ENCODE measurements around the gene B9D1.

Gene B9D1

GRCh38 chr17:19362277-19363113 is at the start of gene B9D1:
TSS of gene B9D1 (minus strand) at chr17:19362723. CDS start at chr17:19362569, 154 bp downstream.
- peak; percentile 89 to 92 for DNase-seq

DNA sequence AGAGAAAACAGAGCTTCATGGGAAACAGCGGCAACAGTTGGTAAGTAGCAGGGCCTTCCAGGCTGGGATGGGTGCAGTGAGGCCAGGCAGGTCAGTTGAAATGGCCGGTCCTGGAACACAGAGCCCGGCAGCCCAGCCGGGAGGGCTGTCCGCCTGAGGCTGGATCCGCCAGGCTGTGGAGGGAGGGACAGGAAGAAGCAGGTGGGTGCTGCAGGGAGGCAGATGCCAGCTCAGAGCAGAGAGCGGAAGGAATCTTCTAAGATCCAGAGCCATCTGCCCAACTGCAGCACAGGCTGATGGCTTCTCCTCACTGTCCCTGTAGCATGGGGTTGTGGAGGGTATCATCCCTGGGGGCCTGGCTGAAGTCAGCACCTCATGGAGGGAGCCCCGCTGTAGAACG is 49.1 kb upstream of the B9D1 start:
- DNase-seq = no peak

DNA sequence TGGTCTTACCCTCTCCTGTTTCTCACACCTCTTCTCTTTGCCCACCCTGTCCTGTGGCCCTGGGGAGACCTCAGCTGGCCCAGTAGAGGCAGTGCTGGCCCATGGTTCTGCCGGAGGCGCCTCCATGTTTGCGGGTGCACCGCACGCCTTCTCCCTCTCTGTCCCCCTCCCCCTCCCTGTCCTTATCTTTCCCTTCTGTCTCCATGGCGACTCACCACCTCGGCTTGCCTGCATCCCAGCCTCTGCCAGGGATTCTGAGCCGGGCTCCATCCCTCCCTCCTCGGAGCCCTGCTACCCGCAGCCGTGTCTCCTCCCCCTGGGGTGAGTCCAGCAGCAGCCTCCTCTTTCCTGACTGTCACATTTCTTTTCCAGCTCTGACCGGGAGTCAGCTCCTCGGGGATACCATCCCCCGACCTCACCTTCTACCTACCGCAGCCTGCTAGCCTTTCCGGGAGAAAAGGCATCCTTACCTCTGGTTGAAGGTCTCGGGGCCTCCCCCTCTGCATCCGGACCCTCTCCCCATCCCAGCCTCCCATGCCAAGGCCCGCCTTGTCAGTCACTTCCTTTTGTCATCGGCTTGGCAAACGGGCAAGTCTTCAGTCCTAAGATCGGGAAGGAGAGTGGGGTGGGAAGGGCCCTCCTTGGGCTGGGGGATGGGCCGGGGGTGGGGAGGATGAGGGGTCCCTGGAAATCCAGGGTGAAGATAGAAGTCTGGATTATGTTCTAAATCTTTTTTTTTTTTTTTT is 48.5 kb upstream of the B9D1 start, which contains the start of gene RNF112:
RNF112 (plus strand) TSS at position 358 of the 746 bp plus-strand sequence; CDS start at position 535, 177 bp downstream.
- DNase-seq = no peak

DNA sequence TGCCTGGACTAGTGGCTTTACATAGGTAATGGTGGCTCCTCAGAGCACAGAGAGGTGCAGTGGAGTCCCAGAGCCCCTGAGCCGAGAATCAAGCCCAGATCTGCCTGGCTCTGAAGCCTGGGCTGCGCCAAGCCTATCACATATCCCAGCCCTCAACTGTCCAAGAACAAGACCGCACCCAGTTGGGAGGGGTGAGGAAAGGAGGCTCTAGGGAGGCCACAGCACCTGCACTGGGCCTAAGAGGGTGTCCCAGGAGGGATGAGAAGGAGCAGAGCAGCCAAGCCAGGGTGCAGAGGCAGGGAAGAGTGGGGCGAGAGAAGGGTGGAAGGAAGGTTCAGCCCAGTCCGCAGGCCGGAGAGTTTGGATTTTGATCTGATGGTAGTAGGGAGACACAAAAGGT is 47.6 kb upstream of the B9D1 start:
- DNase-seq = no peak

DNA sequence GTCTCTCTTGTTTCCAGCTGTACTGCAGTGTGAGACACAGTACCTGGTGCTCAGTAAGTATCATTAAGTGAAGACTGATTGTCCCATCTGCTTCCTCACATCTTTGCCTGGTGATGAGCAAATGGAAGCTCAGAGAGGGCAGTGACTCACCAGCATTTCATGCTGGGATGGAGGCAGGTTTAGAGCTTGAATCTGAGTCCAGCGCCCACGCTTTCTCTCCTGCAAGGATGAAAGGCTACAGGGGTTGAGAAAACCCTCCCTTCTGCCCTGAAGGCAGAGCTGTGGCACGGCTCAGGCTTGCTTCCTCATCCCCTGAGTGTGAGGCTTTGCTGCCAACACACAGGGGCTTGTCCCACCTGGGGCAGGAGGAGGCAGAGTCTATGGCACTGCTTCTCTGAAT is 47.0 kb upstream of the B9D1 start:
- no peak for DNase-seq

DNA sequence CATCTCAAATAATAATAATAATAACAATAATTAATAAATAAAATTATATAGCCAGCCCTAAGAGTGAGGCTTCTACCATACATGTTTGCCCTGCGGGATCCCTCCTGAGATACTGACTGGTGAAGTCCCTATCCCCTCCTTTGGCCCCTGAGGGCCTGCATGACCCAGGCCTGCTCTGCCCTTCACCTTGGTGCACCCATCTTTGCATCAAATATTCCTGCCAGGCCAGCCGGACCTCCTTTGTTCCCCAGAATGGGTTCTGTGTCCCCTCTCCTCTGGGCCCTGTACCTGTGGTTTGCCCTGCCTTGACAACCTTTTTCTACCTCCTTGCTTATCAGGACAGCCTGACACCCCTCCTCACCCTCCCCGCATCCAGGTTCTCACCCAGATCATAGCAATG is 46.5 kb upstream of the B9D1 start:
- DNase-seq = no peak

GRCh38 chr17:19408346-19408710 is 45.8 kb upstream of the B9D1 start:
- DNase-seq = no peak

DNA sequence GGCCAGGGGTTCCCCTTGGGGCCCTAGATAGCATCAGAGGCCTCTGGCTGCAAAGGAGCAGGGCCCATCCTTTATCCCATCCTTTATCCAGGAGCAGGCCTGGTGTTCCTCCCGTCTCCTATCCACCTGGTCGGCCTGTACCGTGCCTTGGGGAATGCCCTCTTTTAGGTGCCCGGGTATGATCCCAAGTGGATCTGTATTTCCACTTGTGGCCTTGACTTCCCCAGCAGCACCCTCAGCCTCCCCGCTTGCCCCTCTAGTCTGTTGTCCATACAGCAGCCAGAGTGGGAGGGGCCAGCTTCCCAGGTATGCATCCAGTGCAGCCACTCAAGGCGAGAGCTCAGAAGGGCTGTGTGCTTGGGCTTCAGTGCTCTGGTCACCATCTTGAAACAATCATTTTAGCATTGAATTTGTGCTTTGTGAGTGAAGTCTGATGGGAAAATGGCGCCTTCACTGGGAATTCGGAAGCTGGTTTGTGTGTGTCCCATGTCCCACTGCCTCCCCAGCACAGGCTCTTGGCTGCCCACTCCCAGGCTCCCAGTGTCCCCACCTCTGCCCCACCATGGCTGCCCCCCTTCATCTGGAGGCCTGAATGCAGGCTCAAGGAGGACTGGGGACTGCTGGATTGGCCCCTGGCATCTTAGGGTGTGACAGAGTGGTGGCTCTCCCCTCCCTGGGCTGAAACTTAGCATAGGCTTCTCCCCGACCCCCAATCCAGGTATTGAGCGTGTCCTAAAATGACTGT is 45.2 kb upstream of the B9D1 start:
- DNase-seq = no peak

DNA sequence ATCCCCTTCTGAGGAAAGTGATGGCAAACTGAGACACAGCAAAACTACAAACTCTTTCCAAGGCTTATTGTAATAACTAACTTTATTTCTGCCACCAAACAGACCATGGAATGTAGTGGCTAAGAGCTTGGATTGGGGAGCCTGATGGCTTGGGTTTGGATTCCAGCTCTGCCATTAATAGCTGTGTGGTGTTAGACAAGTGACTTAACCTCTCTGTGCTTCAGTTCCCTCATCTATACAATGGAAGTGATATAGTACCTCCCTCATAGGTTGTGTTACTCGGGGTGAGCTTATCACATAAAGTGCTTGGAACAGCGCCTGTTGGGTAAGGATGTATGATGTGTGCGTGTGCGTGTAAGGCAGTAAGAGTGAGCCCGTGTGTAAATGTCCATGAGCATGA is 42.6 kb upstream of the B9D1 start:
- no peak for DNase-seq

GRCh38 chr17:19404264-19404663 is 41.7 kb upstream of the B9D1 start:
- no peak for DNase-seq

- DNase-seq = no peak
Measured at GRCh38 chr17:19403021-19403420, 40.5 kb upstream of the B9D1 start.

GRCh38 chr17:19402171-19402570 is 39.6 kb upstream of the B9D1 start:
- no peak for DNase-seq

- DNase-seq = no peak
Measured at GRCh38 chr17:19401321-19402010, 38.9 kb upstream of the B9D1 start.

GRCh38 chr17:19399750-19400450 is 37.4 kb upstream of the B9D1 start:
- no peak for DNase-seq

- no peak for DNase-seq
Measured at GRCh38 chr17:19398301-19399181, 36.0 kb upstream of the B9D1 start.

DNA sequence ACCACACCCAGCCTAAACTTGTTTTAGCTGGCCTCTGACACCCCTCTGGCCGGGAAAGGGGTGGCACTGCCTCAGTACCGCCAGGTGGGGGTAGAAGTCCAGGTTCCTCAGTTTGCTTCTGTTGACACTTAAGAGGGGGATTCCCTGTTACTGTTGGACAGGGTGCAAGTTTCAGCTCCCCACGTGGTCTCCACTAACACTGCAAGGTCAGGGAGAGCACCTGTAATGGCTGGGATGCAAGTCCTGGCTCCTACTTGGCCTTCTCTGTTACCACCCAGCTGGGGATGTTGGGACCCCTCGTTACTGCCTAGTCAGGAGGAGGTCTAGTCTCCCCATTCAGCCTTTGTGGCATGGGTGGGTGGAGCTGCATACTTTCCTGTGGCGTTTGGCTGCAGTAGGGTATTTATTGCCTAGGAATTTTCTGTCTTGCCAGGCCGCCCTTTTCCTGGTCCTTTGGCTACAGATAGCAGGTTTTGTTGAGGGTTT is 35.1 kb upstream of the B9D1 start:
- no peak for DNase-seq

DNA sequence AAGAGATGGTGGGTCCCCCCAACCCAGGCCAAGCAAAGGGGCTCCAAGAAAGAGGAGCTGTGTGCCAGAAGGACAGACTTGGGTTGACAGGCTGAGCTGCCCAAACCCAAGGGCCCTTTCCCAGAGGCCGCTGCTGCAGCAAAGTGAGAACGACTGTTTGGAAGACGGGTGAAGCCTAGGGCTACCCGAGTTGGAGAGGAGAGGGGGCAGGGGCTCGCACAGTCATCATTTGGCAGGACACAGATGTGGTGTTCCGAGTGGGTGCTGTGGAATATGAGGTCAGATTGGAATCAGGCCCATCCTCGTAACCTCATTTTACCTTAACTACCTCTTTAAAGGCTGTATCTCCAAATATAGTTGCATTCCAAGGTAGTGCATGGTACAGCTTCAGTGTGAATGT is 29.8 kb upstream of the B9D1 start:
- DNase-seq = no peak

- DNase-seq = no peak
Measured at GRCh38 chr17:19391432-19391831, 28.9 kb upstream of the B9D1 start.

GRCh38 chr17:19390951-19391350 is 28.4 kb upstream of the B9D1 start:
- no peak for DNase-seq

DNA sequence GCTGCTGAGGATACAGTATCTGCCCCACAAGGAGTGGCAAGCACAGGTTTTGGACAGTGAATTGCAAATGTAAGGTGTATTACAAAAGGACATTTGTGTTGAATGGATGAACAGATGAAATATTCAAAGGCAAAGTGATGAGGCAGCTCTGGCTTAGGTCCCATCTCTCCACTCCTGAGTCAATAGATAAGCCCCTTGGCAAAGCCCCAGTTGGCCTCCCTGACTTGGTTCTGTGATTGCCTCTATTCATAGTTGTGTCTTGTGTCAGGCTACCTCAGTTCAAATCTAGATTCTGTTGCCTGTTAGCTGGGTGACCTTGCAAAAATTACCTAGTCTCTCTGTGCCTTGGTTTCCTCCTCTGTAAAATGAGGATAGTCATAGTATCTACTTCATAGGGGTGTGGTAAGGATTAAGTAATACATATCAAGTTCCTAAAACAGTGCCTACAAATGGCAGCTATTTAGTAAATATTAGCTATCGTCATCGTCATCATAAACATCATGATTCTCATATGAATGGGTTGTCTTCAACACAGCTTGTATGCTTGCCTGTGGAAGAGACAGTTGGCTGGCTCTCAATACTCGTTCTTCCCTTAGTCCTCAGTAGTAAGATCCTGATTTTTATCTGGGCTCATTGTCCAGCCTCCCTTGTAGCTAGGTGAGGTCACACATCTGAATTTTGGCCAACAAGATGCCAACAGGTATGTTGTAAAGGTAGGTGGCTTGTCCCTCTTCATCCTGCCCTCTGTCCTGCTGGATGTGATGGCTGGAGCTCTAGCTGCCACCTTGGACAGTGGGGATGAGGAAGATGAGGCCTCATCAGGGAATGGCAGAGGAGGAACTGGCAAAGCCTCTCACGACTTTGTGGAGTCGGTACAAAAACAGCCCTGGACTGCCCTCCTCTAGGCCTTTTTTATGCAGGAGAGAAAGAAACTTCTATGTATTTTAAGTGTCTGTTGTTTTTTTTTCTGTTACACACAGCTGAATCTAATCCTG is 26.6 kb upstream of the B9D1 start:
- DNase-seq = no peak

Measured in NCI-H1930 (cell line).